LNCaP clone FGC (cell line): ENCODE results near the gene ATP2C2.

Source experiments
- DNase-seq: peaks from one replicate; pipeline ENCODE4 v3.0.0-alpha.2; 2011; ENCODE audit warnings: low read depth
- H3K4me3 ChIP-seq: 2 replicates; pipeline ENCODE4 v1.5.1; 2011; ENCODE audit warnings: mild to moderate bottlenecking, low read depth, low read length, control low read depth
- CTCF ChIP-seq: IDR thresholded peaks from 2 replicates; pipeline ENCODE4 v1.5.1; 2012; ENCODE audit warnings: mild to moderate bottlenecking; ENCODE audit not compliant: control insufficient read depth, insufficient read depth; ENCODE audit errors: extremely low read depth

Gene ATP2C2

DNA sequence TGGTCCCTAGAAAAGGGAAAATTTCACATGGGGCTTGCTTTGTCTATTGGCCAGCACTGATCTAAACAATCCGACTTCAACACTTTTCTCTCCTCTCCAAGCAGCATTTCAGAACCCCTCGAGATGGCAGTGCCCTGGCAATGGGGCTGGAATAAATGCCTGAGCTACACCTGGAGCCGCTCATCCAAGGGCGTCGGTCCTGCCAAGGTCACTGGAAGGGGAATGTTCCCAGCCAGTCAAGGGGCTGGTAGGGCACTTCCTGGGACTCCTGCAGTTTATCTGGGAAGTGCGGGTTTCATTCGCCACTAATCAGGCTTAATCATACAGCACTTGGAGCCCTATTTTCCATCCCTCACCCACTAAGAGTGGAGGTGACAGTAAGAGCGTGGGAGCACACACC is 119.0 kb downstream of the ATP2C2 start:
- H3K4me3 ChIP-seq, result no peak overlapping the region
- DNase-seq, result no peak
- TF ChIP-seq CTCF, result no peak

DNA sequence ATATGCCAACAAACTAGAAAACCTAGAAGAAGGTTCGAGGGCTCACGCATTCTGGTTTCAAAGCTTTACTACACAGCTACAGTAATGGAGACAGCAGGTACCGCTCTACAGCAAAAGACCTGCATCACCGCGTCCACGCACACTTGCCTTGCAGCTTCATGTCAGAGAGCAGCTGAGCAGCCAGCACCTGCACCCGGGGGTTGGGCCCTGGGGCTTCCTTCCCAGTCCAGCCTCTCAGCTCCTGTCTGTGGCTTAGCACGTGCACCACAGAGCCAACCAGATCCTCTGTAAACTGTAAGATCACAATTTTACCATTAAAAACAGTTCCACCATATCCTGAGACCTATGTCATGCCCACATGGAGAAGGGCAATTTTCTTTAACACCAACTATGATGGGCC is 120.8 kb downstream of the ATP2C2 start:
- TF ChIP-seq CTCF, result no peak
- no peak for DNase-seq
- H3K4me3 ChIP-seq, result no peak overlapping the region

GRCh38 chr16:84495506-84495905 is 127.2 kb downstream of the ATP2C2 start:
- TF ChIP-seq CTCF, result no peak
- H3K4me3 ChIP-seq, result no peak overlapping the region
- DNase-seq, result no peak

DNA sequence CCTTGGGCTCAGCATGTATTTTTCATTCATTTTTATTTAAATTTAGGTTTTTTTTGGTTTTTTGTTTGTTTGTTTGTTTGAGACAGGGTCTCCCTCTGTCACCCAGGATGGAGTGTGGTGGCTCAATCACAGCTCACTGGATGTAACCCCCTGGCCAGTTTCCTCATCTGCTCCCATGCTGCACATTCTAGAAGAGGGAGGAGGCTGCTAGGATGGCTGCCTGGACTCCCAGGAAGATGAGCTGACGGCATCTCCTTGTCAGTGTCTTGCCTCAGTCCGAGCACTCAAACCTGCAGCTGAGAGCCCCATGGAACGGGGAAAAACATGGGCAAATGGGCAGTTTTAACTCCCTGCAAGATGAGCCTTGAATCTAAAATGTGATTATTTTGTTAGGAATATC is 128.7 kb downstream of the ATP2C2 start:
- H3K4me3 ChIP-seq, result no peak overlapping the region
- no peak for TF ChIP-seq CTCF
- DNase-seq, result no peak

DNA sequence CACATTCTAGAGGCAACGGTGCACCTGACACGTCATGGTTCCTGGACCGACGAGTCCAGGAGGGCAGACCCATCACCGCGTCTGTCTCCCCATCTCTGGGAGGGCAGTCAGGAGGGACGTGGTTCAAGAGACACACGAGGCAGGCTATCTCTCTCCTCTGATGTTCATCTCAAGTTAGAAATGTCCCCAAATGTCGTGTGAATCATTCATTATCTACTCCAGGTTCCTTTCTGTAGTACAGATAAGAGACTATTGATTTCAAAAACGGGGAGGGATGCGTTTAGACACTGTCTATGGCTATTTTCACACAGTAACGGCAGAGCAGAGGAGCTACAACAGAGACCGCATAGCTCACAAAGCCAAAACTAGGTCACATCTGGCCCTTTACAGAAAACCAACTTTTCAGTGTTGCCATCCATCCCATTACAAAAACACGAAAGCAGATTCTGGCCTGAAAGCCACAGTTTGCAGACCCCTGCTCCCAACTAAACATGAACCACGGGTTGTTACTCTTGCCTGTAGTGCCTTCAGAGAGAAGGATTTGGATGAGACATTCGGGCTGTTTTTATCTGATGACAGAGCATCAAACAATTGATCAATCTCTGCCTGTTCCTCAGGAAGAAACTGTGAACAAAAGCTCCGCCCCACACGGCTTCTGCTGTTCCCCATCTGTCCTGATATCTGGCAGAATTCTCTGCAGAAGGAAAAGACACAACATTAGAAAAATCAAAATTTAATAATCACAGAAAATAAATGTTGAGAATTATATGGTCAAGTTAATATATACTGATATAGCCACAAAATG is 129.3 kb downstream of the ATP2C2 start:
- no peak for DNase-seq
- TF ChIP-seq CTCF, result no peak

DNA sequence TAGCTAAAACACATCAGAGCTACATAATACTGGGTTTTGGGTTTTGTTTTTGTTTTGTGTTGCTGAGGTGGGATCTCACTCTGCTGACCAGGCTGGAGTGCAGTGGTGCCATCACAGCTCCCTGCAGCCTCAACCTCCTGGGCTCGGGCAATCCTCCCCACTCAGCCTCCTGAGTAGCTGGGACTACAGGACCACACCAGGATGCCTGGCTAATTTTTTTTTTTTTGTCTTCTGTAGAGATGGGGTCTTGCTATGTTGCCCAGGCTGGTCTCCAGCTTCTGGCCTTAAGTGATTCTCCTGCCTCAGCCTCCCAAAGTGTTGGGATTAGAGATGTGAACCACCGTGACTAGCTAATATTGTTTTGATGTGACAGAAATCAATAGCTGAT is 129.9 kb downstream of the ATP2C2 start:
- TF ChIP-seq CTCF, result no peak
- DNase-seq, result no peak
- H3K4me3 ChIP-seq, result no peak overlapping the region

More for the DNA sequence above, 129.3 kb downstream of the ATP2C2 start:
- no peak overlapping the region for H3K4me3 ChIP-seq
